Stimulated activated naive CD8-positive, alpha-beta T cell treated with anti-CD3 and anti-CD28 coated beads, Interleukin-15, Interleukin-2, amounts not matched to agents 100 U/mL and 50 U/mL, for 24 hours (primary cell): ENCODE measurements around the gene DBH.
"Not testable (repeated sequence)": the region's sequence is repeated elsewhere in the genome, so short reads cannot be mapped to it uniquely, and the experiment has no call there.

Experiments
- ATAC-seq: fragments of 150-1000 bp; cut with Tn5 transposase; one replicate; pipeline ENCODE4 v1.10.0; 2021
- DNase-seq: peaks from one replicate; pipeline ENCODE4 v3.0.0; 2021

Gene DBH

GRCh38 chr9:133622555-133622954 is 13.6 kb upstream of the DBH start:
- ATAC-seq (no peak), DNase-seq (no peak)

DNA sequence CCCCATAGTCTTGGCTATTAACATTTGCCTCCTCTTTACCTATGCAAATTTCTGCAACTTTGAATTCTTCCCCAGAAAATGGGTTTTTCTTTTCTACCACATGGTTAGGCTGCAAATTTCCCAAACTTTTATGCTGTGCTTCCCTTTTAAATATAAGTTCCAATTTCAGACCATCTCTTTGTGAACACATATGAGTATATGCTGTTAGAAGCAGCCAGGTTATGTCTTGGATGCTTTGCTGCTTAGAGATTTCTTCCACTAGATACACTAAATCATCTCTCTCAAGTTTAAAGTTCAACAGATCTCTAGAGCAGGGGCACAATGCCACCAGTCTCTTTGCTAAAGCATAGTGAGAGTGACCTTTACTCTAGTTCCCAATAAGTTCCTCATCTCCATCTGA is 10.2 kb upstream of the DBH start:
- DNase-seq, ATAC-seq: not testable (repeated sequence)

DNA sequence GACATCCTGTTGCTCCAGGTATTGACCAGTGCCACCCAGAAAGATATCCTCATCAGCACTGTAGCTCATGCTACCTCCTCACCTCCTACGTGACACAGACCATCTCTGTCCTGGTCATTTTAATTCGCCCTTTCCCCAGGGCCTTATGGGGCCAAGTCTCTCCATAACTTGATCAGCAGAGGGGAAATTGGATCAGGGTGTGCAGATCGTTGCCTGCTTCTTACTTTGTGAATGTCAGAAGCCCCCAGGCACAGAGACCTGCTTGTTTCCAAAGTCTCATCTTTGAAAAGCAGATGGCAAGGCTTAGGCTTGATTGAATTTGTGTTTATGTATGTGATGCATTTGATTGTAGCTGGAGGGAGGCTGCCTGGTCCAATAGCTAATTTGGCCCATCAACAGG is 8.8 kb upstream of the DBH start:
- no peak for ATAC-seq

GRCh38 chr9:133628766-133629165 is 7.4 kb upstream of the DBH start:
- ATAC-seq (no peak), DNase-seq (no peak)

More for the DNA sequence above, 8.8 kb upstream of the DBH start:
- DNase-seq, result no peak

GRCh38 chr9:133629221-133630110 is 6.7 kb upstream of the DBH start:
- DNase-seq, result no peak
- ATAC-seq, result no peak

DNA sequence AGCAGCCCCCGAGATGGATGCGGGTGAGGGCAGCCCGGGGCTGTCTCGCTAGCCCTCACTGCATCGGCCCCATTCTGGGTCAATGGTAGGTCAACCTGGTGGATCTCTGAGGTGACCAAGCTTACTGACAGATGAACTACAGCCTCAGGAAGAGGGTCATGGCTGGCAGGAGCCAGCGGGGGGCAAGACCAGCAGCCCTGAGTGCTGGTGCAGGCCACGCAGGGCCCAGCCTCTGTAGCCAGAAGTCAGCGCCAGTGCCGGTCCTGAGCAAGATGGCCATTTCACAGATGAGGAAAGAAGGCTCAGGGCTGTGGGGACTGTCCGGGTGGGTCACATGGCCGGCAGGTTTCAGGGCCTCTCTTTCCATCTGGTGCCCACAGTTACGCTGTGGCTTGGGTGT is 5.1 kb upstream of the DBH start:
- DNase-seq, result no peak
- no peak for ATAC-seq

GRCh38 chr9:133632806-133633680 is 3.1 kb upstream of the DBH start:
- ATAC-seq (no peak), DNase-seq (no peak)

DNA sequence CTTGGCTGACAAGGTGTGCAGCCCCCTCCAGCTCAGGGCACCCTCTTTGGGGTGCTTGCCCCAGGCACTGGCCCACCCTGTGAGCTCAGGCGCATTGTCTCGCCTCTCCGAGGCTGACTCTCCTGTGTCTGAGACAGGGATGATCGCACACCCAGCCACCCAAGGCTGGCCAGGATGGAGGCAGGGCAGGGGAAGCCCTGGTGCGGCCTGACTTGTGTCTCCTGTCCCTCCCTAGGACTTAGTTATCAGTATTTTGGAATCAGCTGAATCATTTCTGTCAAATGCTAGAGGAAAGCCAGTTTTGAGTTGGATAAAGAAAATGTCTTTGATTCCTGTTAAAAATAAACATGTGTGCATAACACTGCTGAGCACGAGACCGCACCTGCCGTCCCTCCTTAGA is 2.5 kb upstream of the DBH start:
- no peak for DNase-seq
- ATAC-seq, result no peak

GRCh38 chr9:133634081-133634691 is 2.0 kb upstream of the DBH start:
- no peak for ATAC-seq
- DNase-seq, result no peak

GRCh38 chr9:133635098-133635497 is 1.1 kb upstream of the DBH start:
- no peak for DNase-seq
- ATAC-seq, result no peak

DNA sequence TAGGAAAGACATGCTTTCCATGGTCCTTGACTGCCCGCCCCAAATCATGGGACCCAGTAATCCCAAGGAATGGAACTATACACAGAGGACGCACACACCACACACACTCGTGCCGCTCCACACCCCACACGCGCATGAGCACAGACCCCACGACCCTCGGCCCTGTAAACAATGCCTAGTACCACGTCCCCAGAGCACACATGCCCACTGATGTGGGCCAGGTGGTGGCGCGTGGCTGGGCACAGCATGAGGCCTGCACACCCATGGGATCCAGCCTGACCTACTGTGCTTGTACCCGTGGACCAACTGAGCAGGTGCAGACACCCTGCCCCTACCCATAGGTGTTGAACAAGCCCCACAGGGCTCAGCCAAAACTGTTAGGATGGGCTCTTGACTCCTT is 739 bp downstream of the DBH start:
- DNase-seq (no peak), ATAC-seq (no peak)

- DNase-seq, result no peak
- ATAC-seq, result no peak
Measured at GRCh38 chr9:133637451-133638055, 1.4 kb downstream of the DBH start.

DNA sequence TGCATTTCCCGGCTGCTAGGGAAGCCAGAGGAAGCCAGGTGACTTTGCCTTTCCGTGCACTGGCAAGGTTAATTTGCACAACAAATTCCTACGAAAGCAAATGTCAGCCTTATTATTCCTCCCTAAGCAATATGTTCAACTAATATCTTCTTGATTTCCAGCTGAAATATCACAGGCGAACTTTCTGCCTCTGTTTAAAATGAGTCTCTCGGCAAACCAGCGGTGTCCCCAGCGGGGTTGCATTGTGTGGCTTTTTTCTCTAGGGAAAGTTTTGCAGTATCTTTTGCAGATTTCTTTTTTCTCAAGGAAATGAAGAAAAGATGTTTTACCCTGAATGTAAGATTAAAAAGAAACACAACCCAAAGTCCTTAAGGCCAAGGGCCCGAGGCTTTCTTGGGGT is 1.9 kb downstream of the DBH start:
- no peak for ATAC-seq
- no peak for DNase-seq

DNA sequence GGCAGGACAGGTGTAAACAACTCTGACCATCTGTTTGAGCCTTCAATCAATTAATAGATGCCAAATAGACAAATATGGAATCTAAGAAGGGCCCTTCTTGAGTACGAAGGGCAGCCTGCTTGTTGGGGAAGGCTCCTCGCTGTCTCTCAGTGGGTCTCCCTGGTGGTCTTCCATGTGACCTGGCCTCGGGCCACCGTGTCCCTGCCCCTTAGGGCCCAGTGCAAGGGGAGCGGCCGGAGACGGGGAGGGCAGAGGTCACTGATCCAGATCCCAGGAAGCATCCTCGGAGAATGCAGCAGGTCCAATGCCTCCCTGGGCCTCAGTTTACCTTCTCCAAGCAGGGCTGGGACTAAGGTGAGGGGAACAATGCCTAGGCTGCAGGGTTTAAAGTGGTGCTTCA is 2.5 kb downstream of the DBH start:
- DNase-seq, result no peak
- ATAC-seq, result no peak

DNA sequence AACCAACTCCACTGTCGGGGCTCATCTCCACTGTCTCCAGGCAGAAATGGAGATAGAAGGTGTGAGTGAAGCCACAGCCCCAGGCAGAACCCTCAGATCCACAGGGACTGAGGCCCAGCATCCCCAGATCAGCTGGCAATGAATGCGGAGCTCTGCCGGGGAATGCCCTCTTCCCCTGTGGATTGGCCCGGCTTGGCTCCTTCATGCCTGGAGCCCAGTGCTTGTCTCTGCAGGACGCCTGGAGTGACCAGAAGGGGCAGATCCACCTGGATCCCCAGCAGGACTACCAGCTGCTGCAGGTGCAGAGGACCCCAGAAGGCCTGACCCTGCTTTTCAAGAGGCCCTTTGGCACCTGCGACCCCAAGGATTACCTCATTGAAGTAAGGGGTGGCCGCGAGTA is 3.5 kb downstream of the DBH start:
- ATAC-seq (no peak), DNase-seq (no peak)

DNA sequence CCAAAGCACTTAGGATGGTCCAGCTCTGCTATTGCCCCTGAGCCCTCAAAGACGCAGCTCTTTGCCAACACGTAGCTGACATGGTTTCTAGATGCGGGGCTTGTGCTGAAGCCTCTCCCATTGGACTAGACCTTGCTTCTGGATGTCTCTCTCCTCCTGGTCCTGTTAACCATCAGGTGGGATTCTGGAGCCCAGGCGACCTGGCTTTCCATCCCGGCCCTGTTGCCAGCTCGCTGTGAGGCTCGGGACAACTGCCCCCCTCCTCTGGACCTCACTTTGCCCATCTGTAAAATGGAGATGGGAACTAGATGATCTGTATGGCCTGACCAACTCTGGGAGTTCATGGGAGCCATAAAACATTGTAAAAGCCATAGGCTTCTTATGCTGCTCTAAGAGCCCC is 4.0 kb downstream of the DBH start:
- ATAC-seq (no peak), DNase-seq (no peak)

DNA sequence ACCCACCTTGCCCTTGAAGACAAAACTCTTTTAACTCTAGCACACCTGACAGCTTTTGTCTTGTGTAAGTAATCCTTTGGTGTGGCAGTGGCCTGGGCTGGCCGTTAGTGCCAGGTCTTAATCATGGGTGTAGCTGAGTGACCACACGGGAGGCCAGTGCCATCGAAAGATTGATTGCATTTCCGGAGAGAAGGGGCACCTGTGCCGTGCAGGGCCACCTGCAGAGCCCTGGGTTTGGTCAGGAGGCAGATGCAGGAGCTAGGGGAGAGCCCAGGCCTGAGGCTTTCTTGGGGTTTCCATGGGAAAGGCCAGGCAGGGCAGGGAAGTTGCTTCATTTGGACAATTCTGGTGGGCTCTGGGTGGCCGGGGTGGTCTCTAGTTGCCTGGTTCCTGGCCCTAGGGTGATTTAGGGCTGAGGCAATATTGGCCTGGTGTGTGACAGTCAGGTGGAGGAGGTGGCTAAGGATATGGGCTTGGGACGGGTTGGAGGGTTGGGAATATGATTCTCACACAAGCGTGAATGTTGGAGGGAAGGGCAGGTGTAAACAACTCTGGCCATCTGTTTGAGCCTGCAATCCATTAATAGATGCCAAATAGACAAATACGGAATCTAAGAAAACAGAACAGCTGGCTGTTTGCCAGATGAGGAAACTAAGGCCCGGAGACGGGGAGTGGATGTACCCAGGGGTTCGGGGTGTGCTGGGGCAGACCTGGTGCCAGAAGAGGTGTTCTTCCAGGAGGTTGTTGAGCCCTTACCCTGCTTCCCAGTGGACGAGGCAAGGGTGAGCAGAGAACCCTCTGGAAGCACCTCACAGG is 4.6 kb downstream of the DBH start:
- no peak for ATAC-seq
- no peak for DNase-seq

GRCh38 chr9:133641396-133641655 is 5.2 kb downstream of the DBH start:
- ATAC-seq (no peak), DNase-seq (no peak)

- no peak for ATAC-seq
Measured at GRCh38 chr9:133641861-133642595, 5.9 kb downstream of the DBH start.

DNA sequence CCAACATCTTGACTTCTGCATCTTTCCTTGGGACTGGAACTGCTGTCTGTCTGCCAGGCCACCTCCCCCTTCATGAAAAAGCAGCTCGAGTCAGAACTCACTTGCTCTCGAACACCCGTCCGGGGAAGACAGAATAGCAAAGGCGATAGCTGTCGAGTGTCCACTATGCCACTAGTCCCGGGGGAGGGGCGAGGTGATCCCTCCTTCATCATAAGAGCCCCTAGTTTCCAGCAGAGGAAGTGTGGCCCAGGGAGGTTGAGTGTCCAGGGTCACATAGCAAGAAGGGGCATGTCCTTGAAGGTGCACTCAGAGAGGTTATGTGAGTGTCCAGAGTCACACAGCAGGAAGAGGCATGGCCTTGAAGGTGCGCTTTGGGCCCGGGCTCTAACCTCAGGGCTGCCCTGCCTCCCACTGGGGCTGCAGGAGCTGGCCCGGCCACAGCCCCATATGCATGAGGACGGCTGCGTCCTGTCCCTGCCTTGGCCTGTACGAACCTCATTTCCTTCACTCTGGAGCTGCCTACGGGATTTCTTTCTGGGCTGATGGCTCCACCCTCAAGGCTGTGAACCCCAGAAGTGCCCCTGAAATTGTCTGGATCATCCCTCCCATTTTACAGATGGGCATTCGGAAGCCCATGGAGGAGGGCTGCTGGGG is 6.7 kb downstream of the DBH start:
- DNase-seq (no peak), ATAC-seq (no peak)

More at GRCh38 chr9:133641861-133642595, 5.9 kb downstream of the DBH start:
- DNase-seq, result no peak

DNA sequence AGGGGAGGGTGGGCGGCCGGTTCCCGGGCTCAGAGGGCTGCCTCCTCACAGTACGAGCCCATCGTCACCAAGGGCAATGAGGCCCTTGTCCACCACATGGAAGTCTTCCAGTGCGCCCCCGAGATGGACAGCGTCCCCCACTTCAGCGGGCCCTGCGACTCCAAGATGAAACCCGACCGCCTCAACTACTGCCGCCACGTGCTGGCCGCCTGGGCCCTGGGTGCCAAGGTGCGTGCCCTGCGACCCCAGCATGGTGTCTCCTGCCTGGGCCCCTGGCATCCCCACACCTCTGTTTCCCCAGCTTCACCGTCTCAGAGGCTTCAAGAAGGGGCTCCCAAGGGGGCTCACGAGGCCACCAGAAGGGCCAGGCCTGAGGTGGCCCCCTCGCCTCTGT is 7.2 kb downstream of the DBH start:
- DNase-seq, result no peak
- ATAC-seq, result no peak
